Astrocyte (in vitro differentiated cells and primary cell): ENCODE data around the gene PACSIN1. TPM values are rescaled to one million over a fixed set of nuclear protein-coding genes. Genes with fewer than 3 reads are reported as not detected.

Experiments
- DNase-seq: peaks from one replicate; pipeline ENCODE4 v3.0.0-alpha.2; 2010; ENCODE audit warnings: low read depth
- FAIRE-seq: peaks from 2 replicates; lab custom pipeline; 2011; peaks lifted over from hg19 to GRCh38; lab: Jason Lieb, UNC
- H2AFZ ChIP-seq: 2 replicates; pipeline ENCODE4 v1.6.0; 2012; ENCODE audit warnings: low read depth, low read length, inconsistent platforms
- H3K27ac ChIP-seq: 2 replicates; pipeline ENCODE4 v1.5.1; 2011; ENCODE audit warnings: low read depth, low read length, inconsistent platforms
- H3K27me3 ChIP-seq: 2 replicates; pipeline ENCODE4 v1.6.0; 2011; ENCODE audit warnings: low read length, inconsistent platforms; ENCODE audit not compliant: insufficient read depth
- H3K36me3 ChIP-seq: 2 replicates; pipeline ENCODE4 v1.5.1; 2011; ENCODE audit warnings: low read length, inconsistent platforms; ENCODE audit not compliant: insufficient read depth
- H3K4me1 ChIP-seq: 2 replicates; pipeline ENCODE4 v1.5.1; 2011; ENCODE audit warnings: low read length, inconsistent platforms; ENCODE audit not compliant: insufficient read depth
- H3K4me2 ChIP-seq: 2 replicates; pipeline ENCODE4 v1.6.0; 2012; ENCODE audit warnings: low read length, inconsistent platforms
- H3K4me3 ChIP-seq: 2 replicates; pipeline ENCODE4 v1.5.1; 2011; ENCODE audit warnings: low read depth, mild to moderate bottlenecking, low read length, inconsistent platforms; ENCODE audit not compliant: insufficient read depth
- H3K79me2 ChIP-seq: 2 replicates; pipeline ENCODE4 v1.6.0; 2012; ENCODE audit warnings: mild to moderate bottlenecking, low read length, inconsistent platforms; ENCODE audit not compliant: insufficient read depth
- H3K9ac ChIP-seq: 2 replicates; pipeline ENCODE4 v1.6.0; 2012; ENCODE audit warnings: mild to moderate bottlenecking, low read length, inconsistent platforms
- H3K9me3 ChIP-seq: 2 replicates; pipeline ENCODE4 v1.5.1; 2012; ENCODE audit warnings: low read depth, mild to moderate bottlenecking, low read length, inconsistent platforms; ENCODE audit not compliant: insufficient read depth
- H4K20me1 ChIP-seq: 2 replicates; pipeline ENCODE4 v1.6.0; 2012; ENCODE audit warnings: low read length, inconsistent platforms; ENCODE audit not compliant: insufficient read depth
- H3K27ac Mint-ChIP-seq: one replicate; pipeline ENCODE4 v1.8.0; 2021; ENCODE audit warnings: mild to moderate bottlenecking, mixed read lengths; ENCODE audit not compliant: unreplicated experiment
- H3K27me3 Mint-ChIP-seq: one replicate; pipeline ENCODE4 v1.8.0; 2021; ENCODE audit warnings: low read depth, mixed read lengths; ENCODE audit not compliant: unreplicated experiment
- H3K36me3 Mint-ChIP-seq: one replicate; pipeline ENCODE4 v1.8.0; 2021; ENCODE audit warnings: low read depth, mixed read lengths; ENCODE audit not compliant: unreplicated experiment
- H3K4me1 Mint-ChIP-seq: one replicate; pipeline ENCODE4 v1.8.0; 2021; ENCODE audit warnings: low read depth, mixed read lengths; ENCODE audit not compliant: unreplicated experiment
- H3K4me3 Mint-ChIP-seq: one replicate; pipeline ENCODE4 v1.8.0; 2021; ENCODE audit warnings: mild to moderate bottlenecking, moderate library complexity, mixed read lengths; ENCODE audit not compliant: unreplicated experiment
- H3K9me3 Mint-ChIP-seq: one replicate; pipeline ENCODE4 v1.8.0; 2021; ENCODE audit warnings: mild to moderate bottlenecking, mixed read lengths; ENCODE audit not compliant: unreplicated experiment
- EZH2 ChIP-seq: IDR thresholded peaks from 2 replicates; pipeline ENCODE4 v1.6.1; 2012; ENCODE audit warnings: mild to moderate bottlenecking, low read length, inconsistent platforms; ENCODE audit not compliant: insufficient read depth
- total RNA-seq: library from RNA; stranded (reverse); gene quantifications from 2 replicates; pipeline ENCODE4 v1.2.1, GENCODE V29; 2021
- TF ChIP-seq, protein P1 (sequence below): IDR thresholded peaks from 2 replicates; pipeline ENCODE4 v1.5.1; 2011; ENCODE audit warnings: low read depth, mild to moderate bottlenecking, inconsistent platforms, low read length, moderate library complexity; ENCODE audit not compliant: insufficient read depth

The PACSIN1 gene
- total RNA-seq, 1 donor from 2014 or later, result 0.32 TPM

DNA sequence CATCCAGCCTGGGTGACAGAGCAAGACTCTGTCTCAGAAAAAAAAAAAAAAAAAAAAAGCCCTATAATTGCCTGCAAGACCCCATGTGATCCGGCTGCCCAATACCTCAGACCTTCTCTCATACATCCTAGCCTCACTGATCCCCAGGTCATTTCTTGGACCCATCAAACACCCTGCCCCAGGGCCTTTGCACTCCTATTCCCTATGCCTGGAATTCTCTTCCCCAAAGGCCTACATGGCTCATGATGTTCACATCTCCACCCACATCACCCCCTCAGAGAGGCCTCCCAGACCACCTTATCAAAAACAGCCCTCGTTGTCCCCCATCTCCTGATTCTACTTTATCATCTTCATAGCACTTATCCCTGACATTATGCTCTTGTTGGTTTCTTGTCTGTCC is 8.9 kb downstream of the PACSIN1 start:
- no peaks in the 10 kb centered on the region for H3K36me3 ChIP-seq
- no peaks in the 10 kb centered on the region for H3K79me2 ChIP-seq
- H4K20me1 ChIP-seq, result no peaks in the 10 kb centered on the region
- Mint-ChIP-seq H3K27me3 (peaks cover 14% of the 10 kb centered on the region), H3K36me3 (peaks cover 2% of the 10 kb centered on the region), H3K4me1 (no peaks in the 10 kb centered on the region), H3K9me3 (peaks cover 13% of the 10 kb centered on the region), H3K4me3 (no peak overlapping the region), H3K27ac (no peak overlapping the region)
- H3K9me3 ChIP-seq, result no peaks in the 10 kb centered on the region
- H2AFZ ChIP-seq, result no peak overlapping the region
- H3K9ac ChIP-seq, result no peak overlapping the region
- DNase-seq (no peak), FAIRE-seq (no peak)
- TF ChIP-seq, protein P1, sequence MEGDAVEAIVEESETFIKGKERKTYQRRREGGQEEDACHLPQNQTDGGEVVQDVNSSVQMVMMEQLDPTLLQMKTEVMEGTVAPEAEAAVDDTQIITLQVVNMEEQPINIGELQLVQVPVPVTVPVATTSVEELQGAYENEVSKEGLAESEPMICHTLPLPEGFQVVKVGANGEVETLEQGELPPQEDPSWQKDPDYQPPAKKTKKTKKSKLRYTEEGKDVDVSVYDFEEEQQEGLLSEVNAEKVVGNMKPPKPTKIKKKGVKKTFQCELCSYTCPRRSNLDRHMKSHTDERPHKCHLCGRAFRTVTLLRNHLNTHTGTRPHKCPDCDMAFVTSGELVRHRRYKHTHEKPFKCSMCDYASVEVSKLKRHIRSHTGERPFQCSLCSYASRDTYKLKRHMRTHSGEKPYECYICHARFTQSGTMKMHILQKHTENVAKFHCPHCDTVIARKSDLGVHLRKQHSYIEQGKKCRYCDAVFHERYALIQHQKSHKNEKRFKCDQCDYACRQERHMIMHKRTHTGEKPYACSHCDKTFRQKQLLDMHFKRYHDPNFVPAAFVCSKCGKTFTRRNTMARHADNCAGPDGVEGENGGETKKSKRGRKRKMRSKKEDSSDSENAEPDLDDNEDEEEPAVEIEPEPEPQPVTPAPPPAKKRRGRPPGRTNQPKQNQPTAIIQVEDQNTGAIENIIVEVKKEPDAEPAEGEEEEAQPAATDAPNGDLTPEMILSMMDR, result no peak
- no peak for TF ChIP-seq EZH2
- no peak overlapping the region for H3K4me2 ChIP-seq
- H3K27ac ChIP-seq, result no peak overlapping the region
- no peaks in the 10 kb centered on the region for H3K4me1 ChIP-seq
- no peaks in the 10 kb centered on the region for H3K27me3 ChIP-seq
- H3K4me3 ChIP-seq, result no peak overlapping the region

DNA sequence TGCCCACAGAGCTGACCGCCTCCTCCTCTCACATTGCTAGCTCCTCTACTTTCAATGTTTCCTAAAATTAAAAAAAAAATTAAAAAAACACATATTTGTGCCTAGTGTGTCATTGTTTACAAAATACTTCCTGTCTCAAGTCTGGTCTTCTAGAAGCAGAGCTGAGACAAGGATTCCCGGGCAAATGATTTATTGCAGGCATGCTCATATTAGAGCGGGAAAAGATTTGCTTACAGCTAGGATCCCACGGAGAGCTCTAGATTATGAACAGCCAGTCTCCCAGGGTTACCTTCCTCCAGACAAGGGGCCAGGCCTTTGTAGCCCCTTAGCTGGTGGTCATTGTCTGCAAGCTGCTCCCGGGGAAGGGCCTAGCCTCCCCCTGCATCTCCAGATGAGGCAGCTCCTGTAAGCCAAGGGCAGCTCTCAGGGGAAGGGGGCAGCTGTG is 9.4 kb downstream of the PACSIN1 start:
- Histone ChIP-seq H3K4me2 (no peak overlapping the region), H3K4me1 (no peaks in the 10 kb centered on the region), H3K36me3 (no peaks in the 10 kb centered on the region), H3K4me3 (no peak overlapping the region), H3K79me2 (no peaks in the 10 kb centered on the region), H3K9me3 (no peaks in the 10 kb centered on the region), H4K20me1 (no peaks in the 10 kb centered on the region), H3K27ac (no peak overlapping the region), H3K27me3 (no peaks in the 10 kb centered on the region), H2AFZ (no peak overlapping the region), H3K9ac (no peak overlapping the region)
- Mint-ChIP-seq H3K4me3 (no peak overlapping the region), H3K27me3 (peaks cover 14% of the 10 kb centered on the region), H3K27ac (no peak overlapping the region), H3K9me3 (peaks cover 13% of the 10 kb centered on the region), H3K36me3 (peaks cover 2% of the 10 kb centered on the region), H3K4me1 (no peaks in the 10 kb centered on the region)
- DNase-seq, result no peak
- FAIRE-seq, result no peak
- TF ChIP-seq, protein P1, result no peak
- no peak for TF ChIP-seq EZH2

GRCh38 chr6:34475767-34476328 is 10.0 kb downstream of the PACSIN1 start:
- no peak for FAIRE-seq
- no peak overlapping the region for H3K4me3 ChIP-seq
- H3K27me3 Mint-ChIP-seq, result peaks cover 14% of the 10 kb centered on the region

More at GRCh38 chr6:34475767-34476328, 10.0 kb downstream of the PACSIN1 start:
- no peak overlapping the region for H3K27ac ChIP-seq
- no peak overlapping the region for H3K4me2 ChIP-seq
- H3K79me2 ChIP-seq, result no peaks in the 10 kb centered on the region
- H3K9me3 ChIP-seq, result no peaks in the 10 kb centered on the region
- H3K9ac ChIP-seq, result no peak overlapping the region
- no peaks in the 10 kb centered on the region for H3K27me3 ChIP-seq
- H3K4me1 ChIP-seq, result no peaks in the 10 kb centered on the region
- no peak overlapping the region for H3K27ac Mint-ChIP-seq
- no peaks in the 10 kb centered on the region for H3K4me1 Mint-ChIP-seq
- H3K9me3 Mint-ChIP-seq, result peaks cover 13% of the 10 kb centered on the region
- no peaks in the 10 kb centered on the region for H4K20me1 ChIP-seq
- H3K36me3 Mint-ChIP-seq, result peaks cover 2% of the 10 kb centered on the region
- no peak overlapping the region for H2AFZ ChIP-seq
- no peak for TF ChIP-seq EZH2
- DNase-seq, result no peak
- H3K4me3 Mint-ChIP-seq, result no peak overlapping the region
- H3K36me3 ChIP-seq, result no peaks in the 10 kb centered on the region
